Measurements from ENCODE around the gene RNF186. TPM values are rescaled to one million over a fixed set of nuclear protein-coding genes. Genes with fewer than 3 reads are reported as not detected.

RNF186 gene
- total and polyA plus RNA-seq, 2 donors (not counting 1 experiment from before 2014, with no cell fraction given) = not detected

- no peaks in the 10 kb centered on the region for H3K4me1 ChIP-seq (ENCODE audit: control insufficient read depth in 2 of 2, insufficient read depth in 2 of 2, low read length in 2 of 2)
- ChIA-PET CTCF (no interaction called here), POLR2A (no interaction called here)
- Mint-ChIP-seq H3K9me3 (ENCODE audit: insufficient read depth) (peaks cover 9% of the 10 kb centered on the region), H3K27me3 (peaks cover 48% of the 10 kb centered on the region), H3K27ac (no peak overlapping the region), H3K4me3 (no peak overlapping the region), H3K4me1 (peaks cover 2% of the 10 kb centered on the region)
- peaks cover 0 to 6% (median 2%) of the 10 kb centered on the region in 4 experiments for H3K27me3 ChIP-seq (replicated peaks in 1 of 4; ENCODE audit: control extremely low read depth in 1 of 4, control insufficient read depth in 3 of 4, insufficient read depth in 4 of 4, low read length in 3 of 4)
- H3K9ac ChIP-seq (ENCODE audit: low read length) = no peak overlapping the region
- no peaks in the 10 kb centered on the region for H3K36me3 ChIP-seq (replicated peaks in 1 of 2; ENCODE audit: control extremely low read depth in 1 of 2, control insufficient read depth in 1 of 2, extremely low read depth in 1 of 2, insufficient read depth in 2 of 2, low read length in 1 of 2)
- 83% methylated on average over 1 of the region's 2 CpGs for WGBS (ENCODE audit: insufficient coverage)
- H3K4me2 ChIP-seq (replicated peaks; ENCODE audit: low read depth, low read length, poor library complexity, severe bottlenecking) = no peak overlapping the region
- no peak overlapping the region for H2AFZ ChIP-seq (ENCODE audit: insufficient read depth, low read depth, low read length, poor library complexity, severe bottlenecking)
- TF ChIP-seq EZH2 (IDR thresholded peaks at IDR 0.05; ENCODE audit: borderline replicate concordance, insufficient read depth, low read depth, low read length, poor library complexity, severe bottlenecking) = no peak
- TF ChIP-seq CTCF (IDR thresholded peaks at IDR 0.05) = no peak
- H3K79me2 ChIP-seq (ENCODE audit: control insufficient read depth, insufficient read depth, low read length) = no peaks in the 10 kb centered on the region
- H3K9me3 ChIP-seq (ENCODE audit: control extremely low read depth in 1 of 3, control insufficient read depth in 2 of 3, insufficient read depth in 1 of 3, low read length in 2 of 3) = peaks cover 0 to 9% (median 4%) of the 10 kb centered on the region in 3 donors
- H3K27ac ChIP-seq (ENCODE audit: low read length in 2 of 2) = no peak overlapping the region
- ATAC-seq (ENCODE audit: low read depth) (no peak), DNase-seq (no peak)
- no peaks in the 10 kb centered on the region for H4K20me1 ChIP-seq (ENCODE audit: control insufficient read depth, insufficient read depth, low read length, poor library complexity, severe bottlenecking)
- H3K4me3 ChIP-seq (ENCODE audit: control extremely low read depth in 1 of 5, extremely low read depth in 1 of 5, insufficient read depth in 1 of 5, low read depth in 2 of 5, low read length in 4 of 5) = no peak overlapping the region
- intact Hi-C loops (cut with micrococcal nuclease) = no loop called here
Observed at GRCh38 chr1:19860418-19860817, 45.3 kb upstream of the RNF186 start.

DNA sequence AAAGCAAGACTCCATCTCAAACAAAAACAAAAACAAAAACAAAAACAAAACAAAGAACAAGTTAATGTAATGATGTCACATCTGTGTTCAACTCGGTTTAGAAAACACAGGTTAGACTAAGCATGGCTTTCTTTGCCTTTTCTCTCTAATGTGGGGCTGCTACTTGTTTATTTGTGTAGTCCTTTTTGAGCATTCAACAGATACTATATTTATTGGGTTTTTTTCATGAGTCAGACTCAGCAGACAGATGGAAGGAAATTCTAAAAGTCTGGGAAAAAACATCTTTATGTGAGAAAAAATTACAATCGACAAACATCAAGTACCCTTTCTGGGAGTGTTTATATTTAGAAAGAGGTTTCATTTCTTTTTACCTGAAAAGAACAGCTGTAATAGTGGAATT is 44.8 kb upstream of the RNF186 start:
- DNase-seq (no peak), ATAC-seq (ENCODE audit: low read depth) (no peak)
- peaks cover 0 to 6% (median 2%) of the 10 kb centered on the region in 4 experiments for H3K27me3 ChIP-seq (replicated peaks in 1 of 4; ENCODE audit: control extremely low read depth in 1 of 4, control insufficient read depth in 3 of 4, insufficient read depth in 4 of 4, low read length in 3 of 4)
- intact Hi-C loops (cut with micrococcal nuclease) = no loop called here
- H3K27ac ChIP-seq (ENCODE audit: low read length in 2 of 2) = no peak overlapping the region
- TF ChIP-seq EZH2 (IDR thresholded peaks at IDR 0.05; ENCODE audit: borderline replicate concordance, insufficient read depth, low read depth, low read length, poor library complexity, severe bottlenecking) (no peak), CTCF (IDR thresholded peaks at IDR 0.05) (no peak)
- ChIA-PET POLR2A (no interaction called here), CTCF (no interaction called here)
- H3K4me3 ChIP-seq (ENCODE audit: control extremely low read depth in 1 of 5, extremely low read depth in 1 of 5, insufficient read depth in 1 of 5, low read depth in 2 of 5, low read length in 4 of 5) = no peak overlapping the region
- no peaks in the 10 kb centered on the region for H3K36me3 ChIP-seq (replicated peaks in 1 of 2; ENCODE audit: control extremely low read depth in 1 of 2, control insufficient read depth in 1 of 2, extremely low read depth in 1 of 2, insufficient read depth in 2 of 2, low read length in 1 of 2)
- no peak overlapping the region for H3K4me2 ChIP-seq (replicated peaks; ENCODE audit: low read depth, low read length, poor library complexity, severe bottlenecking)
- H3K27ac Mint-ChIP-seq = no peak overlapping the region
- H3K9me3 ChIP-seq (ENCODE audit: control extremely low read depth in 1 of 3, control insufficient read depth in 2 of 3, insufficient read depth in 1 of 3, low read length in 2 of 3) = peaks cover 0 to 9% (median 2%) of the 10 kb centered on the region in 3 donors
- peaks cover 9% of the 10 kb centered on the region for H3K9me3 Mint-ChIP-seq (ENCODE audit: insufficient read depth)
- H3K4me1 Mint-ChIP-seq = peaks cover 2% of the 10 kb centered on the region
- H2AFZ ChIP-seq (ENCODE audit: insufficient read depth, low read depth, low read length, poor library complexity, severe bottlenecking) = no peak overlapping the region
- no peaks in the 10 kb centered on the region for H4K20me1 ChIP-seq (ENCODE audit: control insufficient read depth, insufficient read depth, low read length, poor library complexity, severe bottlenecking)
- H3K9ac ChIP-seq (ENCODE audit: low read length) = no peak overlapping the region
- no peaks in the 10 kb centered on the region for H3K79me2 ChIP-seq (ENCODE audit: control insufficient read depth, insufficient read depth, low read length)
- H3K27me3 Mint-ChIP-seq = peaks cover 45% of the 10 kb centered on the region
- H3K4me3 Mint-ChIP-seq = no peak overlapping the region
- no peaks in the 10 kb centered on the region for H3K4me1 ChIP-seq (ENCODE audit: control insufficient read depth in 2 of 2, insufficient read depth in 2 of 2, low read length in 2 of 2)
- no CpG with 5 or more reads among the region's 2 CpGs for WGBS (ENCODE audit: insufficient coverage)
